Hepatocyte (in vitro differentiated cells): Measurements from ENCODE around the gene MIA. TPM values are rescaled to one million over a fixed set of nuclear protein-coding genes. Genes with fewer than 3 reads are reported as not detected.

Experiments used
- DNase-seq: peaks from one replicate; pipeline ENCODE4 v3.0.0-alpha.2; 2016; ENCODE audit warnings: low spot score
- H2AFZ ChIP-seq: fragments of 200-600 bp; sonication (generic); 2 replicates; pipeline ENCODE4 v1.6.0; 2016; ENCODE audit warnings: antibody characterized with exemption, mild to moderate bottlenecking
- H3K27ac ChIP-seq: fragments of 200-600 bp; sonication (generic); 2 replicates; pipeline ENCODE4 v1.5.1; 2016; ENCODE audit warnings: mild to moderate bottlenecking
- H3K27me3 ChIP-seq: fragments of 200-600 bp; sonication (generic); 2 replicates; pipeline ENCODE4 v1.6.1; 2016
- H3K36me3 ChIP-seq: fragments of 200-600 bp; sonication (generic); replicated peaks from 2 replicates; pipeline ENCODE4 v1.5.1; 2016; ENCODE audit warnings: low read depth; ENCODE audit not compliant: insufficient read depth
- H3K4me1 ChIP-seq: fragments of 200-600 bp; sonication (generic); 2 replicates; pipeline ENCODE4 v1.5.1; 2016; ENCODE audit warnings: mild to moderate bottlenecking, moderate library complexity; ENCODE audit not compliant: insufficient read depth
- H3K4me2 ChIP-seq: fragments of 200-600 bp; sonication (generic); 2 replicates; pipeline ENCODE4 v1.6.0; 2016
- H3K4me3 ChIP-seq: fragments of 200-600 bp; sonication (generic); 2 replicates; pipeline ENCODE4 v1.5.1; 2016; ENCODE audit warnings: mild to moderate bottlenecking
- H3K79me2 ChIP-seq: fragments of 200-600 bp; sonication (generic); 2 replicates; pipeline ENCODE4 v1.6.0; 2017; ENCODE audit warnings: mild to moderate bottlenecking
- H3K9me2 ChIP-seq: fragments of 200-600 bp; sonication (generic); replicated peaks from 2 replicates; pipeline ENCODE4 v1.6.0; 2017; ENCODE audit warnings: mild to moderate bottlenecking; ENCODE audit not compliant: insufficient read depth
- H3K9me3 ChIP-seq: fragments of 200-600 bp; sonication (generic); 2 replicates; pipeline ENCODE4 v1.5.1; 2016; ENCODE audit warnings: low read depth, mild to moderate bottlenecking
- H4K20me1 ChIP-seq: fragments of 200-600 bp; sonication (generic); 2 replicates; pipeline ENCODE4 v1.6.0; 2016; ENCODE audit warnings: mild to moderate bottlenecking; ENCODE audit not compliant: insufficient read depth, poor library complexity, severe bottlenecking
- EZH2 ChIP-seq: fragments of 200-600 bp; sonication (generic); IDR thresholded peaks from 2 replicates; pipeline ENCODE4 v1.6.1; 2016; ENCODE audit warnings: antibody characterized with exemption, mild to moderate bottlenecking, borderline replicate concordance
- EZH2phosphoT487 ChIP-seq: fragments of 200-600 bp; sonication (generic); IDR thresholded peaks from one replicate; pipeline ENCODE4 v1.6.1; 2018; ENCODE audit warnings: antibody characterized with exemption, mild to moderate bottlenecking, low read depth, moderate library complexity; ENCODE audit not compliant: unreplicated experiment, severe bottlenecking
- WGBS: methylation state at CpG from one replicate; pipeline ENCODE4 v1.1.6; 2016; ENCODE audit warnings: low lambda C conversion rate; ENCODE audit errors: missing lambda C conversion rate; 5-methylcytosine and 5-hydroxymethylcytosine counted together
- polyA plus RNA-seq: library from polyadenylated mRNA; unstranded; fragments of >200 nt; fragmentation: Nextera tagmentation; extraction: Ambion mirVana; gene quantifications from 2 replicates; pipeline ENCODE4 v1.2.1, GENCODE V29; 2016
- total RNA-seq: library from RNA; depleted of rRNA; stranded (reverse); fragments of >200 nt; gene quantifications from 2 replicates; pipeline ENCODE4 v1.2.3, GENCODE V29; 2014
- TF ChIP-seq, protein P1 (sequence below): fragments of 200-600 bp; sonication (generic); IDR thresholded peaks from 2 replicates; pipeline ENCODE4 v1.5.1; 2016; ENCODE audit warnings: antibody characterized with exemption, mild to moderate bottlenecking; ENCODE audit not compliant: poor library complexity

The MIA gene
- total and polyA plus RNA-seq, 2 experiments from 2014 or later, result 0.86 TPM; not detected in 1

DNA sequence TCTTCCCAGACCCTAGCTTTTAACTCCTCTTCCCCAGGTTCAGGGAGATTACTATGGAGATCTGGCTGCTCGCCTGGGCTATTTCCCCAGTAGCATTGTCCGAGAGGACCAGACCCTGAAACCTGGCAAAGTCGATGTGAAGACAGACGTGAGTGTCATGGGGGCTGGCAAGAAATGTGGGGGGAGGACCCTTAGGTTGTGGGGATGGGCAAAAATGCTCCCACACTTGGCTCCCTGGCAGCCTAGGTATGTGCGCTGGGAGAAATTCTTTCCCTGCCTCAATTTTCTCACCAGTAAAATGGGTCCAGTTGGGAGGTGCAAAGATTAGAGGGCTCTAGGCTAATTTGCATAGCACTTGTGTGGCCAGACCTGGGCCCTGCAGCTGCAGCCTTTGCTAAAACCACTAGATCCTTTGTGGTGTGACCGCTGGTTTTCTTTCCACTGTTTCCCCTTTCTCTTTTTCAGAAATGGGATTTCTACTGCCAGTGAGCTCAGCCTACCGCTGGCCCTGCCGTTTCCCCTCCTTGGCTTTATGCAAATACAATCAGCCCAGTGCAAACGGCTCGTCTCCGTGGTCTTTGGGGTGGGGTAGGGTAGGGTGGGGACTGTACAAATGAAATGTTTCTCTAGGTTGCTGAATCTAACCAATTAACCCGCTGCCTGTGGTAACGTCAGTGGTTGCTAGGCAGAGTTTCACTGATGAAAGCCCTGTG is 1.8 kb downstream of the MIA start:
- peaks cover 4% of the 10 kb centered on the region for H3K79me2 ChIP-seq
- H3K4me3 ChIP-seq, result peak overlapping the region; percentile 8
- H3K4me2 ChIP-seq, result peak overlapping the region; percentile 78
- H3K4me1 ChIP-seq, result peaks cover 6% of the 10 kb centered on the region
- peak overlapping the region; percentile 97 for H3K27ac ChIP-seq
- H2AFZ ChIP-seq, result no peak overlapping the region
- no peaks in the 10 kb centered on the region for H4K20me1 ChIP-seq
- 18% methylated on average over 13 of the region's 13 CpGs for WGBS
- TF ChIP-seq, protein P1, sequence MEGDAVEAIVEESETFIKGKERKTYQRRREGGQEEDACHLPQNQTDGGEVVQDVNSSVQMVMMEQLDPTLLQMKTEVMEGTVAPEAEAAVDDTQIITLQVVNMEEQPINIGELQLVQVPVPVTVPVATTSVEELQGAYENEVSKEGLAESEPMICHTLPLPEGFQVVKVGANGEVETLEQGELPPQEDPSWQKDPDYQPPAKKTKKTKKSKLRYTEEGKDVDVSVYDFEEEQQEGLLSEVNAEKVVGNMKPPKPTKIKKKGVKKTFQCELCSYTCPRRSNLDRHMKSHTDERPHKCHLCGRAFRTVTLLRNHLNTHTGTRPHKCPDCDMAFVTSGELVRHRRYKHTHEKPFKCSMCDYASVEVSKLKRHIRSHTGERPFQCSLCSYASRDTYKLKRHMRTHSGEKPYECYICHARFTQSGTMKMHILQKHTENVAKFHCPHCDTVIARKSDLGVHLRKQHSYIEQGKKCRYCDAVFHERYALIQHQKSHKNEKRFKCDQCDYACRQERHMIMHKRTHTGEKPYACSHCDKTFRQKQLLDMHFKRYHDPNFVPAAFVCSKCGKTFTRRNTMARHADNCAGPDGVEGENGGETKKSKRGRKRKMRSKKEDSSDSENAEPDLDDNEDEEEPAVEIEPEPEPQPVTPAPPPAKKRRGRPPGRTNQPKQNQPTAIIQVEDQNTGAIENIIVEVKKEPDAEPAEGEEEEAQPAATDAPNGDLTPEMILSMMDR, result no peak
- TF ChIP-seq EZH2 (no peak), EZH2phosphoT487 (no peak)
- H3K27me3 ChIP-seq, result no peaks in the 10 kb centered on the region
- no peaks in the 10 kb centered on the region for H3K36me3 ChIP-seq
- DNase-seq, result peak; percentile 95
- H3K9me3 ChIP-seq, result no peaks in the 10 kb centered on the region
- no peaks in the 10 kb centered on the region for H3K9me2 ChIP-seq

DNA sequence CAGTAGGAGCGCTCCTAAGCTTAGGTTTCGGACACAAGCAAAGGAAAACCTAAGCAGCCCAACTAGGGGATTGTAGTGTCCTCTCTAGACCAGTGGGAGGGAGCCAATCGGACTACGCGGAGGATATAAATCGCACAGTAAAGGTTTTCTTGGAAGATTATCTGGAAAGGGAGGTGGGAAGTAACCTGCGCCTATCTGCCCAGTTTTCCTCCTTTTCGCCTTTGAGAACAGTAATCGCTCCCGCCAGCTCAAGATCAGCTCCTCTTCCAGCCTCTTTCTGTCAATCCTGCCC is 2.3 kb downstream of the MIA start:
- H2AFZ ChIP-seq, result peak overlapping the region; percentile 4
- peak overlapping the region; percentile 78 for H3K4me2 ChIP-seq
- H3K36me3 ChIP-seq, result no peaks in the 10 kb centered on the region
- peak overlapping the region; percentile 8 for H3K4me3 ChIP-seq
- H3K9me2 ChIP-seq, result no peaks in the 10 kb centered on the region
- H4K20me1 ChIP-seq, result no peaks in the 10 kb centered on the region
- TF ChIP-seq EZH2phosphoT487 (no peak), EZH2 (no peak)
- TF ChIP-seq, protein P1, result no peak
- DNase-seq, result no peak
- peaks cover 6% of the 10 kb centered on the region for H3K4me1 ChIP-seq
- H3K27ac ChIP-seq, result peak overlapping the region; percentile 97
- no peaks in the 10 kb centered on the region for H3K27me3 ChIP-seq
- H3K9me3 ChIP-seq, result no peaks in the 10 kb centered on the region
- WGBS, result 0% methylated on average over 10 of the region's 10 CpGs
- H3K79me2 ChIP-seq, result peaks cover 4% of the 10 kb centered on the region

DNA sequence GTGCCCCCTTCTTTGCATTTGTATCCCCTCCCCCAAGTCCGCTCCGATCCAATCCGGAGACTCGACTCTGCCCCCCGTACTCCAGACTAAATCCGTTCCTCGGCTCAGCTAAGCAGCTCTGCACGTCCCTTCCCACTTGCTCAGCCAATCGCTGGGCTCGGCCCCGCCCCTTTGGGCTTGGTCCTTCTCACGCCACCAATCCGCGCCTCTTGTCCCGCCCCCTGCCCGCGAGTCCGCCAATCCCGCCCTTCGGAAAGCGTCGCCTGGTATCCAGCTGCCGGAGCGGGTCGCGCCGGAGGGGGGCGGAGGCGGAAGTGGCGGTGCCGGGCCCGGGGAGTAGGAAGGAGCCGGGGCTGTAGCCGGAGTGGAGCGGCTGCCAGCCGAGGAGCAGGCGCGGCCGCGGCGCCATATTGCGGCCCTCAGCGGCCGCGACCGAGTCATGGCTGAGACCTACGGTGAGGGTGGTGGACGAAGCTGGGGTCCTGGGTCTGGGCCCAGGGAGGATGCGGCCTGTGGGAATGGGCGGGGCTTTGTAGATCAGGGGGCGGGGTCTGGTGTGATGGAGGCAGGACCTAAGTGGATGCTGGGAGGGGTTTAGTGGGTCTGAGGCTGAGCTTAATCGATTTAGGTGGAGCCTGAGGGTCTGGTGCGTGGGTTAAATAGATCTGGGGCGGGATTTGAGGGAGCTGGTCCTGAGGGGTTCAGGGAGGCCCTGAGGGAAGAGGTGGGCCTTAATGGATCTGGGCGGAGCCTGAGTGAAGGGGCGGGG is 2.8 kb downstream of the MIA start, which contains the start of gene RAB4B:
Gene RAB4B (plus strand): TSS at position 311 of the 769 bp plus-strand sequence. CDS start 129 bp downstream, at position 440.
- WGBS, result under 1% methylated on average over 41 of the region's 56 CpGs
- H3K27me3 ChIP-seq, result no peaks in the 10 kb centered on the region
- peak within 1 kb of the TSS; percentile 78 for H3K4me2 ChIP-seq
- H4K20me1 ChIP-seq, result no peaks in the 10 kb centered on the region
- no peaks in the 10 kb centered on the region for H3K9me3 ChIP-seq
- H2AFZ ChIP-seq, result peak within 1 kb of the TSS; percentile 16
- H3K4me1 ChIP-seq, result peaks cover 6% of the 10 kb centered on the region
- TF ChIP-seq, protein P1, result no peak
- no peak for TF ChIP-seq EZH2
- no peak for TF ChIP-seq EZH2phosphoT487
- H3K79me2 ChIP-seq, result peaks cover 4% of the 10 kb centered on the region
- peak; percentile 100 for DNase-seq
- no peaks in the 10 kb centered on the region for H3K36me3 ChIP-seq
- H3K4me3 ChIP-seq, result peak within 1 kb of the TSS; percentile 26
- H3K27ac ChIP-seq, result peak within 1 kb of the TSS; percentile 97
- no peaks in the 10 kb centered on the region for H3K9me2 ChIP-seq
